H1 (cell line): ENCODE data around the gene SEC16A. TPM values are rescaled to one million over a fixed set of nuclear protein-coding genes. Genes with fewer than 3 reads are reported as not detected.

Source experiments
- CTCF ChIA-PET: fragments of 300-600 bp; sonication (Branson Sonifier 250); formaldehyde crosslinking; loops from one replicate; lab custom pipeline; 2021; ENCODE audit not compliant: partially characterized antibody; lab: Charles Lee
- POLR2A ChIA-PET: fragments of 300-600 bp; sonication (Branson Sonifier 250); formaldehyde crosslinking; loops from one replicate; lab custom pipeline; 2021; ENCODE audit warnings: inconsistent platforms; ENCODE audit not compliant: partially characterized antibody; lab: Charles Lee
- DNase-seq, 2 experiments: peaks; one replicate each; pipeline versions ENCODE4 v3.0.0 to v3.0.0-alpha.2; 2010 to 2022; ENCODE audit warnings: low spot score in 2 of 2, low read depth in 1 of 2, mixed read lengths in 1 of 2
- FAIRE-seq: peaks from 2 replicates; lab custom pipeline; 2011; peaks lifted over from hg19 to GRCh38; lab: Jason Lieb, UNC
- H2AFZ ChIP-seq: 2 replicates; pipeline ENCODE4 v1.8.1; 2012; ENCODE audit warnings: low read length, inconsistent platforms
- H2AK5ac ChIP-seq: 2 replicates; pipeline ENCODE4 v1.6.1; 2013; ENCODE audit warnings: low read depth, low read length
- H2BK120ac ChIP-seq: replicated peaks from 2 replicates; pipeline ENCODE3; 2013; ENCODE audit warnings: low read depth, low read length, inconsistent platforms
- H2BK12ac ChIP-seq: 2 replicates; pipeline ENCODE4 v1.6.1; 2013; ENCODE audit warnings: low read depth, low read length
- H2BK15ac ChIP-seq: 2 replicates; pipeline ENCODE4 v1.6.1; 2013; ENCODE audit warnings: low read length
- H2BK20ac ChIP-seq: 2 replicates; pipeline ENCODE4 v1.6.1; 2013; ENCODE audit warnings: low read length
- H2BK5ac ChIP-seq: 2 replicates; pipeline ENCODE4 v1.6.1; 2013; ENCODE audit warnings: low read depth, low read length
- H3K14ac ChIP-seq: 2 replicates; pipeline ENCODE4 v1.6.1; 2013; ENCODE audit warnings: inconsistent platforms; ENCODE audit not compliant: insufficient read length
- H3K18ac ChIP-seq: 2 replicates; pipeline ENCODE4 v1.6.1; 2013; ENCODE audit warnings: low read length; ENCODE audit errors: extremely low read depth
- H3K23ac ChIP-seq: 2 replicates; pipeline ENCODE4 v1.6.1; 2013; ENCODE audit warnings: inconsistent platforms; ENCODE audit not compliant: insufficient read length
- H3K23me2 ChIP-seq: 2 replicates; pipeline ENCODE4 v1.6.1; 2013; ENCODE audit warnings: low read depth, low read length
- H3K27ac ChIP-seq: 2 replicates; pipeline ENCODE4 v1.6.1; 2011; ENCODE audit warnings: low read depth, low read length, inconsistent platforms
- H3K27me3 ChIP-seq, 4 experiments: replicated peaks in 1 of 4; 1 replicate in 1 of 4; 2 replicates in 3 of 4; pipeline versions ENCODE4 v1.6.1 to v1.8.1; 2011 to 2013; ENCODE audit warnings: low read length in 3 of 4, mild to moderate bottlenecking in 3 of 4, inconsistent platforms in 2 of 4, mixed read lengths in 2 of 4, moderate library complexity in 1 of 4; ENCODE audit not compliant: control insufficient read depth in 3 of 4, insufficient read depth in 3 of 4; ENCODE audit errors: extremely low read depth in 1 of 4
- H3K36me3 ChIP-seq, 4 experiments: 2 replicates each; pipeline versions ENCODE4 v1.6.1 to v1.8.1; 2011 to 2013; ENCODE audit warnings: mild to moderate bottlenecking in 4 of 4, low read length in 3 of 4, moderate library complexity in 2 of 4, control low read depth in 1 of 4, inconsistent platforms in 1 of 4; ENCODE audit not compliant: insufficient read depth in 4 of 4, control insufficient read depth in 2 of 4
- H3K4ac ChIP-seq: replicated peaks from 2 replicates; pipeline ENCODE3; 2013; ENCODE audit warnings: low read length, low read depth, mixed read lengths, inconsistent platforms; ENCODE audit not compliant: insufficient read length
- H3K4me1 ChIP-seq, 4 experiments: replicated peaks in 1 of 4; 1 replicate in 1 of 4; 2 replicates in 3 of 4; pipeline versions ENCODE4 v1.6.1 to v1.8.1; 2011 to 2013; ENCODE audit warnings: low read length in 3 of 4, inconsistent platforms in 2 of 4, mixed read lengths in 1 of 4; ENCODE audit not compliant: insufficient read depth in 4 of 4, control insufficient read depth in 3 of 4
- H3K4me2 ChIP-seq, 2 experiments: 2 replicates each; pipeline versions ENCODE4 v1.6.1 to v1.8.1; 2011 to 2013; ENCODE audit warnings: low read depth in 2 of 2, low read length in 2 of 2, control low read depth in 1 of 2, inconsistent platforms in 1 of 2, mild to moderate bottlenecking in 1 of 2; ENCODE audit not compliant: insufficient read depth in 1 of 2
- H3K4me3 ChIP-seq, 4 experiments: fragments of 200-600, 300-600 bp in 1 of 4; sonication (generic), shearing (Covaris generic), sonication (Bioruptor Twin) in 1 of 4; 2 replicates each; pipeline versions ENCODE4 v1.5.1 to v1.8.1; 2011 to 2016; ENCODE audit warnings: low read length in 4 of 4, low read depth in 3 of 4, control low read depth in 2 of 4, inconsistent platforms in 2 of 4, mild to moderate bottlenecking in 2 of 4, mixed read lengths in 1 of 4, moderate library complexity in 1 of 4; ENCODE audit not compliant: insufficient read depth in 2 of 4; ENCODE audit errors: extremely low read depth in 1 of 4
- H3K56ac ChIP-seq: replicated peaks from 2 replicates; pipeline ENCODE3; 2013; ENCODE audit warnings: low read depth, mild to moderate bottlenecking, mixed read lengths, low read length, inconsistent platforms; ENCODE audit not compliant: insufficient read length
- H3K79me1 ChIP-seq: 2 replicates; pipeline ENCODE4 v1.6.1; 2013; ENCODE audit warnings: low read depth, low read length, control low read depth
- H3K79me2 ChIP-seq, 2 experiments: 2 replicates each; pipeline versions ENCODE4 v1.6.1 to v1.8.1; 2012 to 2013; ENCODE audit warnings: low read length in 2 of 2, mild to moderate bottlenecking in 2 of 2, inconsistent platforms in 1 of 2; ENCODE audit not compliant: insufficient read depth in 2 of 2, control insufficient read depth in 1 of 2
- H3K9ac ChIP-seq, 4 experiments: replicated peaks in 1 of 4; 1 replicate in 1 of 4; 2 replicates in 3 of 4; pipeline versions ENCODE4 v1.6.1 to v1.8.1; 2011 to 2013; ENCODE audit warnings: low read depth in 3 of 4, low read length in 3 of 4, control low read depth in 2 of 4, mild to moderate bottlenecking in 2 of 4, moderate library complexity in 2 of 4, inconsistent platforms in 1 of 4; ENCODE audit errors: extremely low read depth in 1 of 4
- H3K9me3 ChIP-seq, 2 experiments: 2 replicates each; pipeline versions ENCODE4 v1.6.1 to v1.8.1; 2012 to 2013; ENCODE audit warnings: mild to moderate bottlenecking in 2 of 2, moderate library complexity in 2 of 2, control low read depth in 1 of 2, inconsistent platforms in 1 of 2, low read depth in 1 of 2, low read length in 1 of 2, mixed read lengths in 1 of 2; ENCODE audit not compliant: insufficient read depth in 2 of 2
- H4K20me1 ChIP-seq, 2 experiments: replicated peaks in 1 of 2; 2 replicates each; pipeline versions ENCODE3 to v1.8.1; 2011 to 2013; ENCODE audit warnings: inconsistent platforms in 2 of 2, low read length in 2 of 2, mild to moderate bottlenecking in 1 of 2; ENCODE audit not compliant: insufficient read depth in 2 of 2, control insufficient read depth in 1 of 2
- H4K5ac ChIP-seq: 2 replicates; pipeline ENCODE4 v1.6.1; 2013; ENCODE audit warnings: low read length, low read depth, mixed read lengths, inconsistent platforms; ENCODE audit not compliant: insufficient read length
- H4K8ac ChIP-seq: 2 replicates; pipeline ENCODE4 v1.8.0; 2013; ENCODE audit warnings: mild to moderate bottlenecking, moderate library complexity, low read length, inconsistent platforms; ENCODE audit not compliant: insufficient read depth; ENCODE audit errors: extremely low read depth
- H4K91ac ChIP-seq: replicated peaks from 2 replicates; pipeline ENCODE3; 2013; ENCODE audit warnings: low read length, mixed read lengths, inconsistent platforms; ENCODE audit not compliant: insufficient read length
- CBX5 ChIP-seq: fragments of 300-800, 300-1000 bp; sonication (generic); IDR thresholded peaks from 2 replicates; pipeline ENCODE4 v1.7.1; 2016; ENCODE audit warnings: antibody characterized with exemption, low read length, low read depth
- CBX8 ChIP-seq: fragments of 300-800, 300-1000 bp; sonication (generic); IDR thresholded peaks from 2 replicates; pipeline ENCODE4 v1.7.1; 2016; ENCODE audit warnings: low read depth, low read length, borderline replicate concordance
- CREB1 ChIP-seq: IDR thresholded peaks from 2 replicates; pipeline ENCODE4 v1.6.1; 2012; ENCODE audit warnings: inconsistent platforms
- GABPA ChIP-seq: IDR thresholded peaks from 2 replicates; pipeline ENCODE4 v1.6.1; 2011; ENCODE audit warnings: mild to moderate bottlenecking, low read length, moderate library complexity, borderline replicate concordance; ENCODE audit not compliant: insufficient read depth
- HDAC6 ChIP-seq: IDR thresholded peaks from one replicate; pipeline ENCODE4 v1.7.1; 2012; ENCODE audit warnings: low read depth, mild to moderate bottlenecking, inconsistent platforms, low read length, moderate library complexity
- NANOG ChIP-seq: IDR thresholded peaks from 2 replicates; pipeline ENCODE4 v1.6.1; 2011; ENCODE audit warnings: low read length, low read depth, mild to moderate bottlenecking, inconsistent platforms; ENCODE audit not compliant: insufficient read depth, poor library complexity, severe bottlenecking
- NRF1 ChIP-seq: IDR thresholded peaks from 2 replicates; pipeline ENCODE4 v1.6.1; 2011; ENCODE audit warnings: mild to moderate bottlenecking, low read depth, low read length, improper control_type of control experiment
- POLR2AphosphoS5 ChIP-seq: IDR thresholded peaks from 2 replicates; pipeline ENCODE4 v1.6.1; 2011; ENCODE audit warnings: low read depth, low read length
- SIRT6 ChIP-seq: IDR thresholded peaks from one replicate; pipeline ENCODE4 v1.7.1; 2012; ENCODE audit warnings: low read length, inconsistent platforms
- SUZ12 ChIP-seq: fragments of 200-600 bp; sonication (generic); IDR thresholded peaks from 2 replicates; pipeline ENCODE4 v1.6.1; 2012; ENCODE audit warnings: mild to moderate bottlenecking, inconsistent platforms, low read length, moderate library complexity, mixed read lengths
- TAF1 ChIP-seq: IDR thresholded peaks from 2 replicates; pipeline ENCODE4 v1.6.1; 2011; ENCODE audit warnings: mild to moderate bottlenecking, low read depth, low read length
- TCF12 ChIP-seq: IDR thresholded peaks from 2 replicates; pipeline ENCODE4 v1.6.1; 2011; ENCODE audit warnings: low read depth, mild to moderate bottlenecking, low read length
- WGBS, 2 experiments: shearing (Covaris generic) in 1 of 2; methylation state at CpG; one replicate each; pipeline versions ENCODE4 v1.1.6 to v1.1.7; 2013 to 2015; ENCODE audit warnings: low lambda C conversion rate in 2 of 2, mixed read lengths in 2 of 2, inconsistent platforms in 1 of 2, low coverage in 1 of 2, missing lambda C conversion rate in 1 of 2; ENCODE audit not compliant: insufficient replicate concordance in 2 of 2, insufficient coverage in 1 of 2, insufficient read length in 1 of 2; ENCODE audit errors: extremely low coverage in 1 of 2, missing lambda C conversion rate in 1 of 2; 5-methylcytosine and 5-hydroxymethylcytosine counted together
- polyA plus RNA-seq, 7 experiments: library from polyadenylated mRNA; depleted of rRNA in 3 of 7; stranded (reverse) in 5 of 7; unstranded in 2 of 7; fragments of >200 nt in 5 of 7; fragments of 200-250 nt in 2 of 7; gene quantifications; 1 replicate in 5 of 7; 2 replicates in 1 of 7; 4 replicates in 1 of 7; pipeline versions ENCODE4 v1.2.1 to v1.2.3, GENCODE V29; 2011 to 2013; ENCODE audit warnings: missing spikeins in 2 of 7, mixed read lengths in 2 of 7
- total RNA-seq: library from RNA; stranded (reverse); fragmentation: NEBNext Ultra II Directional; extraction: Animal tissue kit (Norgen Biotek cat#: 25700); gene quantifications from 2 replicates; pipeline ENCODE4 v1.2.1, GENCODE V29; 2021

The SEC16A gene
- total and polyA plus RNA-seq, 2 of the 8 experiments (the other 6 are each of a cell fraction or from before 2014, with no cell fraction given) = 21.6 to 49.0 TPM

DNA sequence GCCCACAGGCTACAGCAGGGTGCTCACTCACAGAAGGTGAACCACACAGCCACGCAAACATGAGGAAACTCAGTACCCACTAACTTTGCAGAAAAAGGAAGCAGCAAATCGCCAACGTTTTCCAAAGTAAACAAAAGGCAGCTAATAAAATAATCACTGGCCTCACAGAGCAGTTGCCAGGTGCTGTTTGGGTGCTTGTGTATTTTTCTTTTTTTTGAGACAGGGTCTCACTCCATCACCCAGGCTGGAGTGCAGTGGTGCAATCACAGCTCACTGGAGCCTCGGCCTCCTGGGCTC is 86.7 kb downstream of the SEC16A start:
- Histone ChIP-seq H2AFZ (no peak overlapping the region), H3K4me3 (no peak overlapping the region), H2BK5ac (no peak overlapping the region), H3K23me2 (peaks cover 6% of the 10 kb centered on the region; the same call in 1 of the 2 replicates), H2BK12ac (no peak overlapping the region), H3K18ac (no peak overlapping the region), H3K9ac (no peak overlapping the region), H3K14ac (no peak overlapping the region), H3K4ac (no peak overlapping the region), H3K79me1 (peaks cover 10% of the 10 kb centered on the region; the same call in 1 of the 2 replicates), H3K36me3 (peaks cover 39 to 62% (median 60%) of the 10 kb centered on the region in 4 experiments), H3K56ac (no peak overlapping the region), H2BK120ac (no peak overlapping the region), H4K91ac (no peak overlapping the region), H2BK20ac (no peak overlapping the region), H2AK5ac (no peak overlapping the region), H4K20me1 (peaks cover 6 to 12% of the 10 kb centered on the region in 2 experiments), H3K27me3 (no peaks in the 10 kb centered on the region), H3K27ac (no peak overlapping the region), H3K23ac (no peak overlapping the region), H4K8ac (no peak overlapping the region), H3K9me3 (no peaks in the 10 kb centered on the region), H2BK15ac (no peak overlapping the region), H3K4me1 (peaks cover 0 to 10% (median 7%) of the 10 kb centered on the region in 4 experiments; a peak in 5 of 7 replicates), H3K4me2 (no peak overlapping the region), H3K79me2 (peaks cover 0 to 26% of the 10 kb centered on the region in 2 experiments; a peak in 2 of 4 replicates), H4K5ac (no peak overlapping the region)
- ChIA-PET POLR2A (interaction anchor here (1.0 to 14.6 kb wide), 6 partner anchors 9 to 90 kb away, joined by 3 to 139 read pairs (median 41); partner anchors contain the start of genes CARD9, DNLZ, ENTR1 and PMPCA), CTCF (interaction anchor here (1.0 to 1.6 kb wide), 4 partner anchors 13 to 33 kb away, joined by 3 to 6 read pairs (median 4); partner anchors contain the start of gene DNLZ)
- TF ChIP-seq GABPA (no peak), TCF12 (no peak), SIRT6 (no peak), POLR2AphosphoS5 (no peak), SUZ12 (no peak), CREB1 (no peak), NRF1 (no peak), CBX5 (no peak), HDAC6 (no peak), CBX8 (no peak), TAF1 (no peak), NANOG (no peak)
- 78% methylated on average over 3 of the region's 4 CpGs; no CpG with 5 or more reads in 1 of the 2 experiments for WGBS, 2 experiments
- DNase-seq = no peak
- no peak for FAIRE-seq
